Measurements from ENCODE around the gene STARD7.

The STARD7 gene

GRCh38 chr2:96136129-96136720, 72.4 kb downstream of the STARD7 start:
- no peak for DNase-seq (ENCODE audit: low read depth, low spot score)

GRCh38 chr2:96135621-96136020, 73.0 kb downstream of the STARD7 start:
- DNase-seq (ENCODE audit: low read depth, low spot score) = no peak

- DNase-seq (ENCODE audit: low read depth, low spot score) = no peak
These were observed 73.5 kb downstream of the STARD7 start for GRCh38 chr2:96135171-96135570.
